CD4-positive, alpha-beta T cell (primary cell): Measurements from ENCODE around the gene CAV2. TPM values are rescaled to one million over a fixed set of nuclear protein-coding genes. Genes with fewer than 3 reads are reported as not detected.
"Not testable (repeated sequence)": the region's sequence is repeated elsewhere in the genome, so short reads cannot be mapped to it uniquely, and the experiment has no call there.

Source experiments
- ATAC-seq: fragments of 200-7000 bp; cut with Tn5 transposase; one replicate; pipeline ENCODE4 v1.10.0; 2022; ENCODE audit warnings: mild to moderate bottlenecking; ENCODE audit not compliant: poor library complexity
- CTCF ChIA-PET: fragments of 350-600 bp; sonication (Branson Sonifier 250); formaldehyde crosslinking; loops from one replicate; lab custom pipeline; 2021; ENCODE audit warnings: antibody characterized with exemption, inconsistent platforms; lab: Charles Lee
- POLR2A ChIA-PET: fragments of 350-600 bp; sonication (Branson Sonifier 250); formaldehyde crosslinking; loops from one replicate; lab custom pipeline; 2021; ENCODE audit warnings: antibody characterized with exemption, inconsistent platforms; lab: Charles Lee
- DNase-seq, 14 experiments: peaks; one replicate each; pipeline ENCODE4 v3.0.0-alpha.2; 2013 to 2020; ENCODE audit warnings: mixed read lengths in 2 of 14
- H3K27ac ChIP-seq, 2 donors: one replicate each; pipeline versions ENCODE4 v1.5.1 to v1.7.0; 2013; ENCODE audit warnings: low read length in 2 of 2, low read depth in 1 of 2, mild to moderate bottlenecking in 1 of 2
- H3K27me3 ChIP-seq, 2 experiments: 1 replicate in 1 of 2; 2 replicates in 1 of 2; pipeline versions ENCODE4 v1.6.1 to v1.7.0; 2013; ENCODE audit warnings: low read length in 2 of 2, control low read depth in 1 of 2, mild to moderate bottlenecking in 1 of 2, moderate library complexity in 1 of 2; ENCODE audit not compliant: insufficient read depth in 2 of 2, control insufficient read depth in 1 of 2
- H3K36me3 ChIP-seq: one replicate; pipeline ENCODE4 v1.6.1; 2013; ENCODE audit warnings: low read length, control low read depth; ENCODE audit not compliant: insufficient read depth
- H3K4me1 ChIP-seq: one replicate; pipeline ENCODE4 v1.6.1; 2013; ENCODE audit warnings: low read length, control low read depth; ENCODE audit not compliant: insufficient read depth
- H3K4me3 ChIP-seq: one replicate; pipeline ENCODE4 v1.5.1; 2013; ENCODE audit warnings: mild to moderate bottlenecking, low read length, moderate library complexity
- H3K9me3 ChIP-seq, 2 experiments: 1 replicate in 1 of 2; 2 replicates in 1 of 2; pipeline versions ENCODE4 v1.6.1 to v1.7.0; 2013; ENCODE audit warnings: low read length in 2 of 2, mild to moderate bottlenecking in 2 of 2, control low read depth in 1 of 2, moderate library complexity in 1 of 2; ENCODE audit not compliant: control insufficient read depth in 1 of 2, insufficient read depth in 1 of 2
- H3K27ac Mint-ChIP-seq: one replicate; pipeline ENCODE4 v1.8.0; 2020; ENCODE audit warnings: mixed read lengths
- H3K27me3 Mint-ChIP-seq: one replicate; pipeline ENCODE4 v1.8.0; 2021; ENCODE audit warnings: mixed read lengths
- H3K36me3 Mint-ChIP-seq: one replicate; pipeline ENCODE4 v1.8.0; 2021; ENCODE audit warnings: low read depth, mixed read lengths
- H3K4me1 Mint-ChIP-seq: one replicate; pipeline ENCODE4 v1.8.0; 2021; ENCODE audit warnings: low read depth, mixed read lengths
- H3K4me3 Mint-ChIP-seq: one replicate; pipeline ENCODE4 v1.8.0; 2020; ENCODE audit warnings: mild to moderate bottlenecking, mixed read lengths
- H3K9me3 Mint-ChIP-seq: one replicate; pipeline ENCODE4 v1.8.0; 2020; ENCODE audit warnings: mixed read lengths
- intact Hi-C, 2 experiments: fragments of 100-400 bp; cut with DNase I in 1 of 2; cut with micrococcal nuclease in 1 of 2; formaldehyde crosslinking; loops; one replicate each; pipeline versions ENCODE4 v1.15.1 to v1.9.0; 2023 to 2025; cut with DNase I, micrococcal nuclease
- total RNA-seq, 174 experiments: library from RNA in 2 of 174; stranded (reverse) in 2 of 174; gene quantifications; one replicate each; pipeline ENCODE4 v1.2.3 and lab custom pipeline; 2021 to 2026
- TF ChIP-seq, protein P1 (sequence below): fragments of 200-600 bp; IDR thresholded peaks from one replicate; pipeline ENCODE4 v1.8.0; 2022; ENCODE audit warnings: antibody characterized with exemption, mild to moderate bottlenecking

Gene CAV2
- total RNA-seq, 2 experiments from 2014 or later: not detected

DNA sequence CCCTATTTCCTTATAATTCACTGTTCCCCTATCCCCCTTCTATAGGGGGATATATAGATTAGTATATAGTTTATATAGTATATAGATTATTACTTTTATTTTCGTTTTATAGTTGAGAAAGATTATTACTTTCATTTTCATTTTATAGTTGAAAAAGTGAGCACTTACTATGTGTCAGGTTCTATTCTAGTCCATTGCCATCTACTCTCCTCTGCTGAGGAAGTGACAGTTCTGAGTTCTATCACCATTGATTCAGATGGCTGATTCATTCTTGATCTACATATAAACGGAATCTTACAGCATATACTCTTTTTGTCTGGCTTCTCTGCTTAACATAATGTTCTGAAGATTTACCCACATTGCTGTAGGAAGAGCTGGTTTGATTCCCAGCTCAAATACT lies 20.7 kb upstream of the CAV2 start:
- H3K27ac ChIP-seq: no peak overlapping the region
- CTCF ChIA-PET: no interaction called here
- Mint-ChIP-seq H3K4me1 (no peaks in the 10 kb centered on the region), H3K27ac (no peak overlapping the region), H3K9me3 (no peaks in the 10 kb centered on the region), H3K4me3 (no peak overlapping the region), H3K36me3 (no peaks in the 10 kb centered on the region), H3K27me3 (peaks cover 24% of the 10 kb centered on the region)
- no peaks in the 10 kb centered on the region for H3K36me3 ChIP-seq
- H3K27me3 ChIP-seq: no peaks in the 10 kb centered on the region
- intact Hi-C loops: no loop called here
- H3K9me3 ChIP-seq: no peaks in the 10 kb centered on the region
- ATAC-seq (no peak), DNase-seq (no peak)
- H3K4me3 ChIP-seq: no peak overlapping the region
- H3K4me1 ChIP-seq: no peaks in the 10 kb centered on the region
- TF ChIP-seq, protein P1, sequence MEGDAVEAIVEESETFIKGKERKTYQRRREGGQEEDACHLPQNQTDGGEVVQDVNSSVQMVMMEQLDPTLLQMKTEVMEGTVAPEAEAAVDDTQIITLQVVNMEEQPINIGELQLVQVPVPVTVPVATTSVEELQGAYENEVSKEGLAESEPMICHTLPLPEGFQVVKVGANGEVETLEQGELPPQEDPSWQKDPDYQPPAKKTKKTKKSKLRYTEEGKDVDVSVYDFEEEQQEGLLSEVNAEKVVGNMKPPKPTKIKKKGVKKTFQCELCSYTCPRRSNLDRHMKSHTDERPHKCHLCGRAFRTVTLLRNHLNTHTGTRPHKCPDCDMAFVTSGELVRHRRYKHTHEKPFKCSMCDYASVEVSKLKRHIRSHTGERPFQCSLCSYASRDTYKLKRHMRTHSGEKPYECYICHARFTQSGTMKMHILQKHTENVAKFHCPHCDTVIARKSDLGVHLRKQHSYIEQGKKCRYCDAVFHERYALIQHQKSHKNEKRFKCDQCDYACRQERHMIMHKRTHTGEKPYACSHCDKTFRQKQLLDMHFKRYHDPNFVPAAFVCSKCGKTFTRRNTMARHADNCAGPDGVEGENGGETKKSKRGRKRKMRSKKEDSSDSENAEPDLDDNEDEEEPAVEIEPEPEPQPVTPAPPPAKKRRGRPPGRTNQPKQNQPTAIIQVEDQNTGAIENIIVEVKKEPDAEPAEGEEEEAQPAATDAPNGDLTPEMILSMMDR: no peak
- POLR2A ChIA-PET: no interaction called here

DNA sequence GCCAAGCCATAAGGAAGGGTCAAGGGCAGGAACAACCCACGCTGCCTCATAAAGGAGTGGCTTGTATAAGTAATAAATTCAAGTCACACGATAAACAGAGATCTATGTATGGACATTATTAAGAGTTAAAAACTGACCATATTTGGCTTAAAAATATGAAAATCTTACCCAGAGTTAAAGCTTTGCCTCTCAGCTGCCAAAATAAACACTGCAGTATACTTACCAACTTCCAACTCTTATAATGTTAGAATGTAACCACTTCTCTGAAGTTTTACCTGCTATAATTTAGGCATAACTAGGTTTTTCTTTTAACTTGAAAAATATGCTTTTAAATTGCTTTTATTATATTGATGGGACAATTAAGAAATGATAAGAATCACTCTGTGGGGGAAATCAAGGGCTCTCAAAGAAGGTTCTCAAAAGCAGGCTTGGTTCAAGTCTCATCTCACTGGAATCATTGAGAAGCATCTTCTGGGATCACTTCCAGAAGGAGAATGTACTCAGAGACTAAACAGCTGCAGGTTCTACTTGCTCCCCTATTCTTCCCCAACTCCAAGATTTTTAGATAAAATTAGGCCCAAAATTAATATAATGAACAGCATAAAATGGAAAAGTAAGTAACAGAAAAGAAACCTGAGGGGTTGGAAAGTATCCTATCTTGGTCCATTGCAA lies 16.1 kb upstream of the CAV2 start:
- CTCF ChIA-PET: no interaction called here
- TF ChIP-seq, protein P1: no peak
- ATAC-seq: no peak

DNA sequence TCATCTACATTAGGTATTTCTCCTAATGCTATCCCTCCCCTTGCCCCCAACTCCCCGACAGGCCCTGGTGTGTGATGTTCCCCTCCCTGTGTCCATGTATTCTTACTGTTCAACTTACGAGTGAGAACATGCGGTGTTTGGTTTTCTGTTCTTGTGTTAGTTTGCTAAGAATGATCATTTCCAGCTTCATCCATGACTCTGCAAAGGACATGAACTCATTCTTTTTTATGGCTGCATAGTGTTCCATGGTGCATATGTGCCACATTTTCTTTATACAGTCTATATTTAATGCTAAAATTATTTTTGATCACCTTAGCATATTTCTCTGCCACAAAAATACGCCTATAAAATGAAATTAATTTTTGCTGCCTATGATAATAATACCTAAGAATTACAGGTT lies 15.1 kb upstream of the CAV2 start:
- DNase-seq, H3K4me3 Mint-ChIP-seq, H3K27ac Mint-ChIP-seq, H3K9me3 ChIP-seq, H3K4me1 ChIP-seq, H3K36me3 Mint-ChIP-seq, ATAC-seq, POLR2A ChIA-PET, H3K4me1 Mint-ChIP-seq, H3K9me3 Mint-ChIP-seq, intact Hi-C loops, CTCF ChIA-PET, H3K36me3 ChIP-seq, H3K27ac ChIP-seq, H3K4me3 ChIP-seq: not testable (repeated sequence)
- H3K27me3 Mint-ChIP-seq: peaks cover 33% of the 10 kb centered on the region
- peaks cover 4 to 19% of the 10 kb centered on the region in 2 experiments for H3K27me3 ChIP-seq

More for the DNA sequence above, 16.1 kb upstream of the CAV2 start:
- POLR2A ChIA-PET: no interaction called here
- Histone ChIP-seq H3K9me3 (no peaks in the 10 kb centered on the region), H3K4me3 (no peak overlapping the region), H3K4me1 (no peaks in the 10 kb centered on the region), H3K27me3 (peaks cover 4 to 18% of the 10 kb centered on the region in 2 experiments), H3K27ac (no peak overlapping the region), H3K36me3 (no peaks in the 10 kb centered on the region)
- no peak for DNase-seq
- no peak overlapping the region for H3K4me3 Mint-ChIP-seq
- no peaks in the 10 kb centered on the region for H3K36me3 Mint-ChIP-seq
- no peaks in the 10 kb centered on the region for H3K4me1 Mint-ChIP-seq
- no peaks in the 10 kb centered on the region for H3K9me3 Mint-ChIP-seq
- H3K27me3 Mint-ChIP-seq: peaks cover 33% of the 10 kb centered on the region
- intact Hi-C loops: no loop called here
- H3K27ac Mint-ChIP-seq: no peak overlapping the region
